ENCODE results near the gene PLEKHG4.

- TF ChIP-seq POLR2A (IDR thresholded peaks at IDR 0.05) = no peak
- TF ChIP-seq, protein P1, sequence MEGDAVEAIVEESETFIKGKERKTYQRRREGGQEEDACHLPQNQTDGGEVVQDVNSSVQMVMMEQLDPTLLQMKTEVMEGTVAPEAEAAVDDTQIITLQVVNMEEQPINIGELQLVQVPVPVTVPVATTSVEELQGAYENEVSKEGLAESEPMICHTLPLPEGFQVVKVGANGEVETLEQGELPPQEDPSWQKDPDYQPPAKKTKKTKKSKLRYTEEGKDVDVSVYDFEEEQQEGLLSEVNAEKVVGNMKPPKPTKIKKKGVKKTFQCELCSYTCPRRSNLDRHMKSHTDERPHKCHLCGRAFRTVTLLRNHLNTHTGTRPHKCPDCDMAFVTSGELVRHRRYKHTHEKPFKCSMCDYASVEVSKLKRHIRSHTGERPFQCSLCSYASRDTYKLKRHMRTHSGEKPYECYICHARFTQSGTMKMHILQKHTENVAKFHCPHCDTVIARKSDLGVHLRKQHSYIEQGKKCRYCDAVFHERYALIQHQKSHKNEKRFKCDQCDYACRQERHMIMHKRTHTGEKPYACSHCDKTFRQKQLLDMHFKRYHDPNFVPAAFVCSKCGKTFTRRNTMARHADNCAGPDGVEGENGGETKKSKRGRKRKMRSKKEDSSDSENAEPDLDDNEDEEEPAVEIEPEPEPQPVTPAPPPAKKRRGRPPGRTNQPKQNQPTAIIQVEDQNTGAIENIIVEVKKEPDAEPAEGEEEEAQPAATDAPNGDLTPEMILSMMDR (IDR thresholded peaks at IDR 0.05) = no peak
Measured at GRCh38 chr16:67312719-67313118, 33.4 kb downstream of the PLEKHG4 start.

All from right lobe of liver (tissue), 4 donors.